ENCODE measurements around the gene NRG3.

GRCh38 chr10:83017076-83017867, 1142.3 kb downstream of the NRG3 start:
- TF ChIP-seq YY1 (IDR thresholded peaks at IDR 0.05; ENCODE audit: insufficient read depth, insufficient read length) = no peak
- TF ChIP-seq ZNF274 (IDR thresholded peaks at IDR 0.05; ENCODE audit: low read depth, low read length) = no peak
- no peak for TF ChIP-seq SUZ12 (IDR thresholded peaks at IDR 0.05; ENCODE audit: extremely low read depth, insufficient read depth, insufficient read length)

All from NT2/D1 (cell line).